HepG2 (cell line): ENCODE data around the gene SPAG6.

Experiments
- ATF1 ChIP-seq: IDR thresholded peaks from 2 replicates; pipeline ENCODE4 v1.6.1; 2016; ENCODE audit warnings: mild to moderate bottlenecking, control low read depth
- EZH2 ChIP-seq: conservative IDR thresholded peaks from 2 replicates; pipeline ENCODE4 v1.6.1; 2012; ENCODE audit warnings: mild to moderate bottlenecking, low read depth, low read length, moderate library complexity
- HNRNPUL1 ChIP-seq: fragments of 200-400 bp; formaldehyde crosslinking; IDR thresholded peaks from 2 replicates; pipeline ENCODE4 v1.6.1; 2017; ENCODE audit warnings: low read depth, mild to moderate bottlenecking, low read length, moderate library complexity
- JUND ChIP-seq: sonication (generic); formaldehyde crosslinking; IDR thresholded peaks from 2 replicates; pipeline ENCODE4 v1.8.0; 2022; ENCODE audit warnings: mild to moderate bottlenecking, missing genetic modification reagents
- KDM1A ChIP-seq: IDR thresholded peaks from 2 replicates; pipeline ENCODE4 v1.6.1; 2016; ENCODE audit warnings: missing compliant biosample characterization
- SAFB2 ChIP-seq: sonication (generic); formaldehyde crosslinking; IDR thresholded peaks from 2 replicates; pipeline ENCODE4 v1.5.1; 2020; ENCODE audit warnings: missing genetic modification reagents, low read depth, mild to moderate bottlenecking, borderline replicate concordance
- SIN3A ChIP-seq: IDR thresholded peaks from 2 replicates; pipeline ENCODE4 v1.6.1; 2011; ENCODE audit warnings: low read depth, mild to moderate bottlenecking, control low read depth, low read length, borderline replicate concordance
- SP1 ChIP-seq, 2 experiments: fragments of 450-650 bp in 1 of 2; sonication (generic) in 1 of 2; formaldehyde crosslinking in 1 of 2; IDR thresholded peaks; 2 replicates each; pipeline versions ENCODE4 v1.4.0 to v1.6.1; 2016 to 2020; ENCODE audit warnings: missing genetic modification reagents in 1 of 2
- TF ChIP-seq, protein P1 (sequence below): sonication (generic); formaldehyde crosslinking; IDR thresholded peaks from 2 replicates; pipeline ENCODE4 v1.5.0; 2020; ENCODE audit warnings: mild to moderate bottlenecking, missing genetic modification reagents, moderate library complexity
- TF ChIP-seq, protein P2 (sequence below): sonication (generic); formaldehyde crosslinking; IDR thresholded peaks from 2 replicates; pipeline ENCODE4 v1.4.0; 2020; ENCODE audit warnings: mild to moderate bottlenecking, missing genetic modification reagents
- TF ChIP-seq, protein P3 (sequence below), 2 experiments: sonication (generic) in 1 of 2; formaldehyde crosslinking in 1 of 2; IDR thresholded peaks; 2 replicates each; pipeline versions ENCODE4 v1.5.1 to v1.6.1; 2011 to 2020; ENCODE audit warnings: borderline replicate concordance in 1 of 2, low read depth in 1 of 2, low read length in 1 of 2, mild to moderate bottlenecking in 1 of 2, missing genetic modification reagents in 1 of 2, moderate library complexity in 1 of 2

DNA sequence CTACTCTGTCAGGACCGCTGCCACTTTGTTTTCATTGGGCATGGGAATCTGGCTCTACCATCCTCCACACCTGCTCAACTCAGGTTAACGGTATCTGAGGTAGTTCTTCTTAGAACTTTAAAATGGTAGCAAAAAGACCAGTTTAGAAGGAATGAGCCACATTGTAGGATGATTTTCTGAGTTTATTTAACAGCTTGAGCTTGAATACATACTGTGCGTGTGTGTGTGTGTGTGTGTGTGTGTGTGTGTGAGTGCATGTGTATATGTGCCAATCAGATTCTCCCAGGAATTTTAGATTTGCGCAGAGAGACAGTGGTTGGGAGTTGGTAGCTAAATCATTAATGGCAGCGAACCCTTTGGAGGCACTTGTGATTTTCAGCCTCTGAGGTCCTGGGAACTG, 81.4 kb downstream of the SPAG6 start:
- TF ChIP-seq JUND (CRISPR knock-in tag) (no peak), HNRNPUL1 (no peak), SP1 (IDR thresholded peaks at IDR 0.05) (no peak), SP1 (CRISPR knock-in tag; IDR thresholded peaks at IDR 0.05) (no peak), KDM1A (CRISPR knock-in tag) (no peak), SAFB2 (CRISPR knock-in tag) (no peak), EZH2 (no peak), SIN3A (no peak), ATF1 (CRISPR knock-in tag) (no peak)
- TF ChIP-seq, protein P1, sequence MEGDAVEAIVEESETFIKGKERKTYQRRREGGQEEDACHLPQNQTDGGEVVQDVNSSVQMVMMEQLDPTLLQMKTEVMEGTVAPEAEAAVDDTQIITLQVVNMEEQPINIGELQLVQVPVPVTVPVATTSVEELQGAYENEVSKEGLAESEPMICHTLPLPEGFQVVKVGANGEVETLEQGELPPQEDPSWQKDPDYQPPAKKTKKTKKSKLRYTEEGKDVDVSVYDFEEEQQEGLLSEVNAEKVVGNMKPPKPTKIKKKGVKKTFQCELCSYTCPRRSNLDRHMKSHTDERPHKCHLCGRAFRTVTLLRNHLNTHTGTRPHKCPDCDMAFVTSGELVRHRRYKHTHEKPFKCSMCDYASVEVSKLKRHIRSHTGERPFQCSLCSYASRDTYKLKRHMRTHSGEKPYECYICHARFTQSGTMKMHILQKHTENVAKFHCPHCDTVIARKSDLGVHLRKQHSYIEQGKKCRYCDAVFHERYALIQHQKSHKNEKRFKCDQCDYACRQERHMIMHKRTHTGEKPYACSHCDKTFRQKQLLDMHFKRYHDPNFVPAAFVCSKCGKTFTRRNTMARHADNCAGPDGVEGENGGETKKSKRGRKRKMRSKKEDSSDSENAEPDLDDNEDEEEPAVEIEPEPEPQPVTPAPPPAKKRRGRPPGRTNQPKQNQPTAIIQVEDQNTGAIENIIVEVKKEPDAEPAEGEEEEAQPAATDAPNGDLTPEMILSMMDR (CRISPR knock-in tag): no peak
- TF ChIP-seq, protein P2, sequence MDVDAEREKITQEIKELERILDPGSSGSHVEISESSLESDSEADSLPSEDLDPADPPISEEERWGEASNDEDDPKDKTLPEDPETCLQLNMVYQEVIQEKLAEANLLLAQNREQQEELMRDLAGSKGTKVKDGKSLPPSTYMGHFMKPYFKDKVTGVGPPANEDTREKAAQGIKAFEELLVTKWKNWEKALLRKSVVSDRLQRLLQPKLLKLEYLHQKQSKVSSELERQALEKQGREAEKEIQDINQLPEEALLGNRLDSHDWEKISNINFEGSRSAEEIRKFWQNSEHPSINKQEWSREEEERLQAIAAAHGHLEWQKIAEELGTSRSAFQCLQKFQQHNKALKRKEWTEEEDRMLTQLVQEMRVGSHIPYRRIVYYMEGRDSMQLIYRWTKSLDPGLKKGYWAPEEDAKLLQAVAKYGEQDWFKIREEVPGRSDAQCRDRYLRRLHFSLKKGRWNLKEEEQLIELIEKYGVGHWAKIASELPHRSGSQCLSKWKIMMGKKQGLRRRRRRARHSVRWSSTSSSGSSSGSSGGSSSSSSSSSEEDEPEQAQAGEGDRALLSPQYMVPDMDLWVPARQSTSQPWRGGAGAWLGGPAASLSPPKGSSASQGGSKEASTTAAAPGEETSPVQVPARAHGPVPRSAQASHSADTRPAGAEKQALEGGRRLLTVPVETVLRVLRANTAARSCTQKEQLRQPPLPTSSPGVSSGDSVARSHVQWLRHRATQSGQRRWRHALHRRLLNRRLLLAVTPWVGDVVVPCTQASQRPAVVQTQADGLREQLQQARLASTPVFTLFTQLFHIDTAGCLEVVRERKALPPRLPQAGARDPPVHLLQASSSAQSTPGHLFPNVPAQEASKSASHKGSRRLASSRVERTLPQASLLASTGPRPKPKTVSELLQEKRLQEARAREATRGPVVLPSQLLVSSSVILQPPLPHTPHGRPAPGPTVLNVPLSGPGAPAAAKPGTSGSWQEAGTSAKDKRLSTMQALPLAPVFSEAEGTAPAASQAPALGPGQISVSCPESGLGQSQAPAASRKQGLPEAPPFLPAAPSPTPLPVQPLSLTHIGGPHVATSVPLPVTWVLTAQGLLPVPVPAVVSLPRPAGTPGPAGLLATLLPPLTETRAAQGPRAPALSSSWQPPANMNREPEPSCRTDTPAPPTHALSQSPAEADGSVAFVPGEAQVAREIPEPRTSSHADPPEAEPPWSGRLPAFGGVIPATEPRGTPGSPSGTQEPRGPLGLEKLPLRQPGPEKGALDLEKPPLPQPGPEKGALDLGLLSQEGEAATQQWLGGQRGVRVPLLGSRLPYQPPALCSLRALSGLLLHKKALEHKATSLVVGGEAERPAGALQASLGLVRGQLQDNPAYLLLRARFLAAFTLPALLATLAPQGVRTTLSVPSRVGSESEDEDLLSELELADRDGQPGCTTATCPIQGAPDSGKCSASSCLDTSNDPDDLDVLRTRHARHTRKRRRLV (CRISPR knock-in tag): no peak
- TF ChIP-seq, protein P3, sequence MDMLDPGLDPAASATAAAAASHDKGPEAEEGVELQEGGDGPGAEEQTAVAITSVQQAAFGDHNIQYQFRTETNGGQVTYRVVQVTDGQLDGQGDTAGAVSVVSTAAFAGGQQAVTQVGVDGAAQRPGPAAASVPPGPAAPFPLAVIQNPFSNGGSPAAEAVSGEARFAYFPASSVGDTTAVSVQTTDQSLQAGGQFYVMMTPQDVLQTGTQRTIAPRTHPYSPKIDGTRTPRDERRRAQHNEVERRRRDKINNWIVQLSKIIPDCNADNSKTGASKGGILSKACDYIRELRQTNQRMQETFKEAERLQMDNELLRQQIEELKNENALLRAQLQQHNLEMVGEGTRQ (IDR thresholded peaks at IDR 0.05; ENCODE audit: low read depth, low read length): no peak
- TF ChIP-seq, protein P3 (CRISPR knock-in tag; IDR thresholded peaks at IDR 0.05; ENCODE audit: borderline replicate concordance): no peak
